ENCODE measurements around the gene HGS. TPM values are rescaled to one million over a fixed set of nuclear protein-coding genes. Genes with fewer than 3 reads are reported as not detected.

The HGS gene
- total and polyA plus RNA-seq, 2 of the 13 experiments (the other 11 are each of a cell fraction or from before 2014, with no cell fraction given), result 73.3 to 78.1 TPM

- TF ChIP-seq PAXIP1 (CRISPR knock-in tag; conservative IDR thresholded peaks at IDR 0.05), result no peak
- no peak for TF ChIP-seq PHF21A (CRISPR knock-in tag; IDR thresholded peaks at IDR 0.05)
- no peak for TF ChIP-seq RCOR2 (CRISPR knock-in tag; IDR thresholded peaks at IDR 0.05)
- TF ChIP-seq TOPORS (CRISPR knock-in tag; IDR thresholded peaks at IDR 0.05), result no peak
- no peak for TF ChIP-seq IKZF5 (CRISPR knock-in tag; IDR thresholded peaks at IDR 0.05)
- no peak for TF ChIP-seq MAFK (conservative IDR thresholded peaks at IDR 0.05 in 1 of 2, IDR thresholded peaks at IDR 0.05 in 1 of 2; ENCODE audit: low read length in 2 of 2)
- no peak for TF ChIP-seq KIAA2018 (CRISPR knock-in tag; IDR thresholded peaks at IDR 0.05; ENCODE audit: borderline replicate concordance)
- TF ChIP-seq ZNF572 (CRISPR knock-in tag; IDR thresholded peaks at IDR 0.05), result no peak
- TF ChIP-seq ZNF724P (CRISPR knock-in tag; IDR thresholded peaks at IDR 0.05; ENCODE audit: borderline replicate concordance), result no peak
- no peak for TF ChIP-seq CENPBD1 (CRISPR knock-in tag; IDR thresholded peaks at IDR 0.05; ENCODE audit: borderline replicate concordance, low read depth)
- TF ChIP-seq ZNF790 (CRISPR knock-in tag; IDR thresholded peaks at IDR 0.05; ENCODE audit: borderline replicate concordance), result no peak
- TF ChIP-seq KDM5B (CRISPR knock-in tag; IDR thresholded peaks at IDR 0.05; ENCODE audit: borderline replicate concordance), result peak; percentile 29; the same call in 1 of the 2 replicates
- no peak for TF ChIP-seq ZSCAN31 (CRISPR knock-in tag; IDR thresholded peaks at IDR 0.05; ENCODE audit: low read depth)
- no peak for TF ChIP-seq ZNF530 (CRISPR knock-in tag; IDR thresholded peaks at IDR 0.05; ENCODE audit: low read depth)
- TF ChIP-seq ZNF557 (CRISPR knock-in tag; IDR thresholded peaks at IDR 0.05), result no peak
These were observed 51.7 kb downstream of the HGS start (continued) for GRCh38 chr17:81735264-81736102.
